Panc1 (cell line): ENCODE data around the gene ULK3. TPM values are rescaled to one million over a fixed set of nuclear protein-coding genes. Genes with fewer than 3 reads are reported as not detected.
A peak's percentile ranks its signal among the peaks of the same experiment; 100 is the strongest.

Experiments used
- ATAC-seq: fragments of 200-7000 bp; cut with Tn5 transposase; 2 replicates; pipeline ENCODE4 v1.9.1; 2020; ENCODE audit warnings: mild to moderate bottlenecking, moderate library complexity
- BruUV-seq: library from RNA; stranded (reverse); fragments of 400-500 nt; replicated peaks from 2 replicates; lab custom pipeline; 2021; lab: Mats Ljungman, UMichigan
- CTCF ChIA-PET: fragments of 300-600 bp; sonication (Branson Sonifier 250); formaldehyde crosslinking; loops from one replicate; lab custom pipeline; 2022; ENCODE audit warnings: antibody characterized with exemption; lab: Charles Lee
- POLR2A ChIA-PET: fragments of 300-600 bp; sonication (Branson Sonifier 250); formaldehyde crosslinking; loops from one replicate; lab custom pipeline; 2022; ENCODE audit warnings: antibody characterized with exemption; lab: Charles Lee
- DNase-seq: peaks from one replicate; pipeline ENCODE4 v3.0.0-alpha.2; 2010; ENCODE audit warnings: low read depth, low spot score
- H3K27ac ChIP-seq: 2 replicates; pipeline ENCODE4 v1.5.1; 2011; ENCODE audit warnings: mild to moderate bottlenecking, low read length, inconsistent platforms
- H3K27me3 ChIP-seq: fragments of 200-500 bp; sonication (Bioruptor generic); 2 replicates; pipeline ENCODE4 v1.6.0; 2014; ENCODE audit warnings: low read length, inconsistent platforms; ENCODE audit not compliant: control insufficient read depth, insufficient read depth
- H3K36me3 ChIP-seq: fragments of 200-500 bp; sonication (Bioruptor generic); 2 replicates; pipeline ENCODE4 v1.5.1; 2014; ENCODE audit warnings: inconsistent platforms, mild to moderate bottlenecking, low read length, moderate library complexity; ENCODE audit not compliant: control insufficient read depth, insufficient read depth
- H3K4me1 ChIP-seq: 2 replicates; pipeline ENCODE4 v1.5.1; 2011; ENCODE audit warnings: inconsistent platforms, mild to moderate bottlenecking, low read length, moderate library complexity; ENCODE audit not compliant: control insufficient read depth, insufficient read depth
- H3K4me3 ChIP-seq, 2 experiments: 2 replicates each; pipeline ENCODE4 v1.5.1; 2011 to 2012; ENCODE audit warnings: low read depth in 2 of 2, low read length in 2 of 2, mild to moderate bottlenecking in 2 of 2, inconsistent platforms in 1 of 2, moderate library complexity in 1 of 2
- H3K9me3 ChIP-seq: fragments of 200-500 bp; sonication (Bioruptor generic); 2 replicates; pipeline ENCODE4 v1.5.1; 2014; ENCODE audit warnings: low read depth, mild to moderate bottlenecking, inconsistent platforms, low read length, moderate library complexity; ENCODE audit not compliant: control insufficient read depth, insufficient read depth
- CTCF ChIP-seq: fragments of 450-650 bp; IDR thresholded peaks from 2 replicates; pipeline ENCODE4 v1.5.1; 2017; ENCODE audit warnings: mild to moderate bottlenecking
- POLR2AphosphoS5 ChIP-seq: IDR thresholded peaks from 2 replicates; pipeline ENCODE4 v1.6.1; 2012; ENCODE audit warnings: mild to moderate bottlenecking, low read depth, low read length, moderate library complexity
- SIN3A ChIP-seq: IDR thresholded peaks from 2 replicates; pipeline ENCODE4 v1.6.1; 2012; ENCODE audit warnings: low read depth, mild to moderate bottlenecking, low read length, moderate library complexity, borderline replicate concordance; ENCODE audit not compliant: insufficient read depth
- TCF7L2 ChIP-seq: IDR thresholded peaks from 2 replicates; pipeline ENCODE4 v1.6.1; 2011; ENCODE audit warnings: mild to moderate bottlenecking, low read depth, low read length, inconsistent platforms
- in situ Hi-C: cut with HindIII; loops from 2 replicates; pipeline ENCODE4 v1.10.0; 2016; ENCODE audit warnings: low sequenced_read_pairs, low pct_unique_long_range_greater_than_20kb
- intact Hi-C: fragments of 100-400 bp; cut with micrococcal nuclease; formaldehyde crosslinking; loops from one replicate; pipeline ENCODE4 v1.10.0; 2022; ENCODE audit not compliant: unreplicated experiment
- total RNA-seq: library from RNA; stranded (reverse); gene quantifications from one replicate; pipeline ENCODE4 v1.2.1, GENCODE V29; 2021; ENCODE audit not compliant: unreplicated experiment
- TF ChIP-seq, protein P1 (sequence below), 2 experiments: IDR thresholded peaks; 2 replicates each; pipeline ENCODE4 v1.6.1; 2011 to 2012; ENCODE audit warnings: low read depth in 2 of 2, control low read depth in 1 of 2, low read length in 1 of 2, mild to moderate bottlenecking in 1 of 2, moderate library complexity in 1 of 2; ENCODE audit not compliant: insufficient read depth in 1 of 2

The ULK3 gene
- total RNA-seq, 1 experiment from 2014 or later, result 73.3 TPM

DNA sequence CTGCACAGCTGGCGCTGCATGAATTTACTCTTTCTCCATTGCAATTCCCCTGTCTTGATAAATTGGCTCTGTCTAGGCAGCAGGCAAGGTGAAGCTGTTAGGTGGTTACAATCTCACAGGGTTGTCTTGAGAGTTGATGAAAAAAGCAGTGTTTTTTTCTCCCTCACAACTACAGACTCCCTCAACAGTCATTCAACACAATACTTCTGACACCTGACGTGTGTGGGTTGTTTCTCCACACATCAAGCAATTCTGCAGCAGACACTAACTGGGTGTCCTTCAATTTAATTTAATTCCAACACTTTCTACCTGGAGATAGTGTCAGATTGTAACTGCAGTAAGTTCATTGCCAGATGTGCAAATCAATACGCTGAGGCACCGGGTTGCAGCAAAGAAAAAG, 35.3 kb upstream of the ULK3 start:
- CTCF ChIA-PET, result interaction anchor here (0.5 to 0.6 kb wide), 2 partner anchors 13 to 51 kb away, joined by 3 to 6 read pairs; no protein-coding TSS in a partner anchor
- Histone ChIP-seq H3K4me3 (no peak overlapping the region), H3K9me3 (no peaks in the 10 kb centered on the region), H3K36me3 (no peaks in the 10 kb centered on the region), H3K4me1 (no peaks in the 10 kb centered on the region), H3K27ac (no peak overlapping the region), H3K27me3 (no peaks in the 10 kb centered on the region)
- no peak for TF ChIP-seq TCF7L2
- TF ChIP-seq POLR2AphosphoS5, result no peak
- TF ChIP-seq CTCF, result no peak
- no peak for TF ChIP-seq SIN3A
- TF ChIP-seq, protein P1, sequence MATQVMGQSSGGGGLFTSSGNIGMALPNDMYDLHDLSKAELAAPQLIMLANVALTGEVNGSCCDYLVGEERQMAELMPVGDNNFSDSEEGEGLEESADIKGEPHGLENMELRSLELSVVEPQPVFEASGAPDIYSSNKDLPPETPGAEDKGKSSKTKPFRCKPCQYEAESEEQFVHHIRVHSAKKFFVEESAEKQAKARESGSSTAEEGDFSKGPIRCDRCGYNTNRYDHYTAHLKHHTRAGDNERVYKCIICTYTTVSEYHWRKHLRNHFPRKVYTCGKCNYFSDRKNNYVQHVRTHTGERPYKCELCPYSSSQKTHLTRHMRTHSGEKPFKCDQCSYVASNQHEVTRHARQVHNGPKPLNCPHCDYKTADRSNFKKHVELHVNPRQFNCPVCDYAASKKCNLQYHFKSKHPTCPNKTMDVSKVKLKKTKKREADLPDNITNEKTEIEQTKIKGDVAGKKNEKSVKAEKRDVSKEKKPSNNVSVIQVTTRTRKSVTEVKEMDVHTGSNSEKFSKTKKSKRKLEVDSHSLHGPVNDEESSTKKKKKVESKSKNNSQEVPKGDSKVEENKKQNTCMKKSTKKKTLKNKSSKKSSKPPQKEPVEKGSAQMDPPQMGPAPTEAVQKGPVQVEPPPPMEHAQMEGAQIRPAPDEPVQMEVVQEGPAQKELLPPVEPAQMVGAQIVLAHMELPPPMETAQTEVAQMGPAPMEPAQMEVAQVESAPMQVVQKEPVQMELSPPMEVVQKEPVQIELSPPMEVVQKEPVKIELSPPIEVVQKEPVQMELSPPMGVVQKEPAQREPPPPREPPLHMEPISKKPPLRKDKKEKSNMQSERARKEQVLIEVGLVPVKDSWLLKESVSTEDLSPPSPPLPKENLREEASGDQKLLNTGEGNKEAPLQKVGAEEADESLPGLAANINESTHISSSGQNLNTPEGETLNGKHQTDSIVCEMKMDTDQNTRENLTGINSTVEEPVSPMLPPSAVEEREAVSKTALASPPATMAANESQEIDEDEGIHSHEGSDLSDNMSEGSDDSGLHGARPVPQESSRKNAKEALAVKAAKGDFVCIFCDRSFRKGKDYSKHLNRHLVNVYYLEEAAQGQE (IDR thresholded peaks at IDR 0.05; ENCODE audit: insufficient read depth in 1 of 2, low read depth in 2 of 2, low read length in 1 of 2), result no peak
- intact Hi-C loops (no loop called here), in situ Hi-C loops (no loop called here)
- ATAC-seq (no peak), DNase-seq (no peak)
- POLR2A ChIA-PET, result no interaction called here
- no TSS peak for BruUV-seq

DNA sequence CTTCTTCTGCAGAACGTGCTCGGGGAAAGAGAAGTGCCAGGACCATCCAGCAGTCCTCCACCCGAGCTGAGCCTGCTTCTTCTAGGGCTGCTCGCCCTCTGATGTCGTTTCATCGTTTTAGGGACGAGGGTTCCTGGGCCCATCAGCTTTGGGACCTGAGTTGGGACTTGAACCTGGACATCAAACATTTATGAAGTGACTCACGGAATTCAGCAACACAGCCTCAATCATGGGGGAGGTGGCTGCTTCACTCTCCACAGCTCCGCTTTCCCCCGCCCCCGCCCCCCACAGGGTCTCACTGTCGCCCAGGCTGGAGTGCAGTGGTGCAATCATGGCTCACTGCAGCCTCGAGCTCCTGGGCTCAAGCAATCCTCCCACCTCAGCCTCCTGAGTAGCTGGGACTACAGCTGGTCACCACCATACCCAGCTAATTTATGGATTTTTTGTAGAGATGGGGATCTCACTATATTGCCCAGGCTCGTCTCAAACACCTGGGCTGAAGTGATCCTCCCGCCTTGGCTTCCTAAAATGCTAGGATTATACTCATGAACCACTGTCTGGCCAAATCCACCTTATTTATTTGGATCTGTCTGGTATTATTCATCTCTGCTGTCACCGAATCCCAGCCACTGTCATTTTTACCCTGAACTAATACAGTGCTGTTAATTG, 30.9 kb upstream of the ULK3 start:
- intact Hi-C loops (no loop called here), in situ Hi-C loops (no loop called here)
- ChIA-PET CTCF (no interaction called here), POLR2A (interaction anchor here (0.6 kb wide), 1 partner anchor 9 kb away, joined by 7 read pairs; no protein-coding TSS in a partner anchor)
- H3K4me3 ChIP-seq, result peak overlapping the region; percentile 85 to 98
- ATAC-seq (peak; percentile 61), DNase-seq (no peak)
- peaks cover 14% of the 10 kb centered on the region for H3K4me1 ChIP-seq
- H3K9me3 ChIP-seq, result no peaks in the 10 kb centered on the region
- peak overlapping the region; percentile 81 for H3K27ac ChIP-seq
- H3K27me3 ChIP-seq, result no peaks in the 10 kb centered on the region
- TF ChIP-seq TCF7L2 (no peak), POLR2AphosphoS5 (no peak)
- H3K36me3 ChIP-seq, result no peaks in the 10 kb centered on the region
- no TSS peak for BruUV-seq
